SIG-M5 (cell line): ENCODE data around the gene PGF.
"Not testable (repeated sequence)": the region's sequence is repeated elsewhere in the genome, so short reads cannot be mapped to it uniquely, and the experiment has no call there.

Source experiments
- DNase-seq: peaks from one replicate; lab custom pipeline; 2025; lab: John Stamatoyannopoulos, UW

The PGF gene

DNA sequence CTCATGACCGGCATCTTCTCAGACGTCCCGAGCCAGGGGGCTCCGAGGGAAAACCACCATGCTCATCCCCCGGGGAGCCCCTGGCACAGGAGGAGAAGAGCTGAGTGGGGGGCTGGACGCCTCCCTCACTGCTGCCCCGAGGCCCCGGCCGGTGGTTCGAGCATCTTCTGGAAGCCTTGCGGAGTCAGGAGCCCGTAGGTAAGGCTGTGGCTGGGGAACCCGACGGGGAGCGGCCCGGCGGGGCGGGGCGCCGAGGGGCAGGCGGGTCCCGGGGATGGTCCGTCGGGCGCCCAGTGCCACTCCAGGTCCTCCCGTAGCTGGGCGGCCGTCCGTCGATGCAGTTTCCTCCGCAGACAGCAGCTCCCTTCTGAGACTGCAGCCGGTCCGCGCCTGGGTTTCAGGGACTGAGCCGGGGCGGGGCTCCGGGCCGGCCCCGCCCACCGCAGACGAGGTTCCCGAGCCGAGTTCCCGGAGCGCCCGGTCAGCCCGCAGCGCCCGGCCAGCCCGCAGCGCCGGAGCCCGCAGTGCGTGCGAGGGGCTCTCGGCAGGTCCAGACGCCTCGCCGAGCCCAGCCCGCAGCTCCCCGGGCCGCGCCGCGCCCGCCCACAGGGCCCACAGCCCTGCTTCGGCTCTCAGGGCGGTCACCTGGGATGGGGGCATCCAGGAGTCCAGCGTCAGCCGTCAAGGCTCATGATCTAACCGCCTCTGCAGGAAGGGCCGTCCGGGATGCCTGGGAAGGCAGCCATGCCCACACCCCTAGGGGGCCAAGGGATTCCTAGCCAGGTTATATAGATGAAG, at the start of gene PGF:
TSS of gene PGF (minus strand) at position 369 of the 798 bp plus-strand sequence. CDS start at position 14, 355 bp downstream.
- DNase-seq: no peak

GRCh38 chr14:75003250-75004027, 48.0 kb upstream of the PGF start:
- no peak for DNase-seq

DNA sequence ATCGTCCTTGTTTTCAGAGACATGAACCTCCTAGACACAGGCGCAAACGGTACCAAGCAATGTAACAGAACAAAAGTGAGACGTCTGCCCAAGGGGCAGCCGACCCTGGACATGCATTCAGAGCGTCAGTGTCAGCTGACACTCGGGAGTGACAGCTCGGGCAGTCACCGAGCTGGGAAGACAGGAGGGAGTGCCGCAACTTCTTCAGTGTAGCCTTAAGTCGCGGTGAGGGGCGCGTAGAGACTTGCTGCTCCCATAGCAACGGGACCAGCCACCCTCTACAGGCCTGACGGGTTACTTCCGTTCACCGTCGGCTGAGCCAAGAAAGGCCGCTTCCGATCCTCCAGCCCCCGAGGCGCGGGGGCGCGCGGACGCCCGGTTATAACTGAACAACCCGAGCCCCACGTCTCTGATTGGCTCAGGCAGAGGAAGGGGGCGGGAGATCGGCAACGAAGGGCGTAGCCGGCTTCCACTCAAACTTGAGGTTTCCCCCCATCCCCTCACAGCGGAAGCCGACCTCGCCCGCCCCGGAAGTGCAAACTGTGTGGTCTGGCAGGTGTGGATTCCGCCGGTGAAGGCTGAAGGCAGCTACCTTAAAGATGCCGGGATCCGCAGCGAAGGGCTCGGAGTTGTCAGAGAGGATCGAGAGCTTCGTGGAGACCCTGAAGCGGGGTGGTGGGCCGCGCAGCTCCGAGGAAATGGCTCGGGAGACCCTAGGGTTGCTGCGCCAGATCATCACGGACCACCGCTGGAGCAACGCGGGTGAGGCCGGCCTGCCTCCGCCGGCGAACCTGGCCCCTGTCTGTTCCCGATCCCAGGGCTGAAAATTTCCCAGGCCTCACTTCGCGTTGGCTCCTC, 47.2 kb upstream of the PGF start, which contains the start of gene EIF2B2:
TSS of gene EIF2B2 (plus strand) at position 530 of the 858 bp plus-strand sequence. CDS start at position 600, 70 bp downstream.
- DNase-seq: peak; percentile 81

- no peak for DNase-seq
Measured at GRCh38 chr14:75001899-75002298, 46.5 kb upstream of the PGF start.

DNA sequence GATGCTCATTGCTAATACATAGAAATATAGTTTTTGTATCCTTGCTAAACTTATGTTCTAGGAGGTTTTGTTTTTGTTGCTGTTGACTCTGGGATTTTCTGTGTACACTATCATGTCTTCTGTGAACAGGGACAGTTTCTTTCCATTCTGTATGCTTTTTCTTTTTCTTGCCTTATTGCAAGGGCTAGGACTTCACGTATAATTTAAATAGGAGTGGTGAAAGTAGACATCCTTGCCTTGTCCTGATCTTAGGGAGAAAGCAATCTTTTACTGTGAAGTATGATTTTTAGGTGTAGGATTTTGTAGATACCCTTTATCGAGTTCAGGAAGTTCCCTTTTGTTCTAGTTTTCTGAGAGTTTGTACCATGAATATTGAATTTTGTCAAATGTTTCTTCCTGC, 45.9 kb upstream of the PGF start:
- no peak for DNase-seq

DNA sequence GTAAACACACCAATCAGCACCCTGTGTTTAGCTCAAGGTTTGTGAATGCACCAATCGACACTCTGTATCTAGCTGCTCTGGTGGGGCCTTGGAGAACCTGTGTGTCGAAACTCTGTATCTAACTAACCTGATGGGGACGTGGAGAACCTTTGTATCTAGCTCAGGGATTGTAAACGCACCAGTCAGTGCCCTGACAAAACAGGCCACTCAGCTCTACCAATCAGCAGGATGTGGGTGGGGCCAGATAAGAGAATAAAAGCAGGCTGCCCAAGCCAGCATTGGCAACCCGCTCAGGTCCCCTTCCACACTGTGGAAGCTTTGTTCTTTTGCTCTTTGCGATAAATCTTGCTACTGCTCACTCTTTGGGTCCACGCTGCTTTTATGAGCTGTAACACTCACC, 40.4 kb upstream of the PGF start:
- DNase-seq: not testable (repeated sequence)

DNA sequence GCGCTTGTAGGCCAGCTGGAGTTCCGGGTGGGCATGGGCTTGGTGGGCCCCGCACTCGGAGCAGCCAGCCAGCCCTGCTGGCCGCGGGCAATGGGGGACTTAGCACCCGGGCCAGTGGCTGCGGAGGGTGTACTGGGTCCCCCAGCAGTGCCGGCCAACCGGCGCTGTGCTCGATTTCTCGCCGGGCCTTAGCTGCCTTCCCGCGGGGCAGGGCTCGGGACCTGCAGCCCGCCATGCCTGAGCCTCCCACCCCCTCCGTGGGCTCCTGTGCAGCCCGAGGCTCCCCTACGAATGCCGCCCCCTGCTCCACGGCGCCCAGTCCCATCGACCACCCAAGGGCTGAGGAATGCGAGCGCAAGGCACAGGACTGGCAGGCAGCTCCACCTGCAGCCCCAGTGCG, 38.8 kb upstream of the PGF start:
- not testable (repeated sequence) for DNase-seq

- no peak for DNase-seq
Measured at GRCh38 chr14:74988993-74989392, 33.6 kb upstream of the PGF start.

- DNase-seq: no peak
Measured at GRCh38 chr14:74988131-74988530, 32.7 kb upstream of the PGF start.

- DNase-seq: no peak
Measured at GRCh38 chr14:74985806-74986205, 30.4 kb upstream of the PGF start.

- DNase-seq: no peak
Measured at GRCh38 chr14:74985028-74985310, 29.6 kb upstream of the PGF start.

- no peak for DNase-seq
Measured at GRCh38 chr14:74984236-74985027, 29.0 kb upstream of the PGF start.

GRCh38 chr14:74983343-74983742, 27.9 kb upstream of the PGF start:
- DNase-seq: no peak

- no peak for DNase-seq
Measured at GRCh38 chr14:74982661-74983060, 27.3 kb upstream of the PGF start.

DNA sequence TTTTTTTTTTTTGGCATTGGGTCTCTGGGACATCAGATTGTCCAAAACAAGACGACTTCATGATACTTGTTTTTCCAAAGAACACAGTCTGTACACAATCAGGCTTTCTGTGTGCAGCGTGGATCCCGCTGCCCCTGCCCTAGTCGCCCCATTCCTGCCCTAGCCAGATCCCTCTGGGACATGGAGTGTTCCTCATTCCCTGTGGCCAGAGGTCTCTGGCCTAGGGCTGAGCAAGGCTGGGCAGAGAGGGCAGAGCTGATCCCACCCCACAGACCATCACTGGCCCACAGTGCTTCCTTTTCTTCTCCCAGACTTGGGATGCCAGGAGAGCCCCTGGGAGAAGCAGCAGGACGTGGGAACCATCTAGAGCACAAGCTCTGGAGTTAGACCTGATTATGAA, 26.4 kb upstream of the PGF start:
- DNase-seq: no peak

DNA sequence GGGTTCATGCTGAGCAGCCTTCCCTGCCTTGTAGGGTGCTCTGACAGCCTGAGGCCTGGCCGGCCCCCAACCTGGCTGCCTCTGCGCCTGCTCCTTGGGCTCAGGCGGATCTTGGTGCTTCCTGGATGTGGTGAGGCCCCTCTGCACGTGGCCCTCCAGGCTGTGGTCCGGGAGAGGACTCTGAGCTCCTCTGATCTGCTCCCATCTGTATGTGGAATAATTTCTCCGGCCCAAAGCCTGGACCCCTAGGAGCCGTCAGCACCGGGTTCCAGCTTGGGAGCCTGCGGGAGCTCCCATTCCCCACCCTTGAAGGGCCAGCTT, 26.0 kb upstream of the PGF start:
- DNase-seq: no peak

GRCh38 chr14:74980731-74981461, 25.5 kb upstream of the PGF start:
- no peak for DNase-seq

- DNase-seq: no peak
Measured at GRCh38 chr14:74980398-74980730, 25.0 kb upstream of the PGF start.

DNA sequence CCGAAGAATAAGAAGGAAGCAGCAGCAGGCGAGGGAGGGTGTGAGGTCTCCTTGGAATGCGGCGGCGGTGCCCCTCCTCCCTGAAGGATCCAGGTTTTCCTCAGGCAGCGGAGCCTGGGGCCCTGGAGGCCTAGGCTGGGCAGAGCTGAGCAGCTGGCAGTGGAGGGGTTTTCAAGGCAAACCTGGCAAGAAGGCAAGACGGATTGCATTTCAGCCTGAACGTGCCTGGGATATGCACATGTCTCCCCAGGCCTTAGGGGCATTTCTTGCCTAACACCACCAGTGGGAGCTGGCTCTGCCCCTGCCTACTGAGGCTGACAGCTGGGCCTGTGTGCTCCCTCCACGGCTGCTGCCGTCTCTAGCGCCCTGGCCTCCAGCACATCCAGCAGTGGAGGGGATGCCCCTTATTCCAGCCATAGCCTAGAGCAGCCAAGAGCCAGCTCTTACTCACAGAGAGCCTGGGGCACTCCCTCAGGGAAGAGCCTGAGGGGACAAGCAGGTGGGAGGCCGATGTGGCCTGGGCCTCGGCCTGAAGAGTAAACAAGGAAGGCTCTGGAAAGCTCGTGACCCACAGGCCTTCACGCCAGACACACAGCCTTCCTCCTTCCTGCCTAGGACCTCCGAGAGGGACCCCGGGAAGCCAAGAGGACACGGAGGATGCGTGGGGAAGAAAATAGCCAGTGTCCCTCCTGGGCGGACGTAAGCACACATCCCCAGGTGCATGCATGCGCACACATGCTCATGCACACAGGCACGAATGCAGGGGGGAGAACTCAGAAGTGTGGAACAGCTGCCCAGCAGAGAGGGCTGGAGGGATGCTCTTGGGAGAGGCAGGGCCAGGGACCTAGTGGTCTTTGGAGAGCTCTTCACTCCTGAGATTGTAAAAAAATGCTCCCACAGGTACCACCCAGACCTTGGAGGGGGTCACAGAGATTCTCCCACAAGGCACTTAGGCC, 24.3 kb upstream of the PGF start:
- DNase-seq: no peak

GRCh38 chr14:74979029-74979428, 23.6 kb upstream of the PGF start:
- DNase-seq: no peak
